Measurements from ENCODE around the gene KRTAP5-8.

- TF ChIP-seq REST (IDR thresholded peaks at IDR 0.05; ENCODE audit: low read depth) (no peak), ELF1 (IDR thresholded peaks at IDR 0.05; ENCODE audit: borderline replicate concordance, low read depth) (no peak), YY1 (IDR thresholded peaks at IDR 0.05; ENCODE audit: extremely low read depth, insufficient replicate concordance, low read depth, low read length) (no peak), CTCF (IDR thresholded peaks at IDR 0.05 in 2 of 3, conservative IDR thresholded peaks at IDR 0.05 in 1 of 3; ENCODE audit: borderline replicate concordance in 1 of 3, insufficient read depth in 1 of 3, low read depth in 2 of 3, low read length in 2 of 3) (no peak), EZH2 (IDR thresholded peaks at IDR 0.05) (no peak), POLR2A (IDR thresholded peaks at IDR 0.05; ENCODE audit: borderline replicate concordance, extremely low read depth, insufficient read depth, insufficient read length) (no peak), EZH2phosphoT487 (IDR thresholded peaks at IDR 0.05; ENCODE audit: borderline replicate concordance) (no peak), POLR2AphosphoS5 (IDR thresholded peaks at IDR 0.05; ENCODE audit: low read depth, low read length) (no peak), ZNF274 (IDR thresholded peaks at IDR 0.05; ENCODE audit: low read depth, low read length) (no peak)
These were observed 48.3 kb upstream of the KRTAP5-8 start for GRCh38 chr11:71489311-71490043.

Data from HCT116 (cell line).